IMR-90 (cell line): ENCODE measurements around the gene ACTR2. TPM values are rescaled to one million over a fixed set of nuclear protein-coding genes. Genes with fewer than 3 reads are reported as not detected.

Experiments
- ATAC-seq: fragments of 200-7000 bp; cut with Tn5 transposase; 2 replicates; pipeline ENCODE4 v1.9.1; 2020; ENCODE audit warnings: low read depth, mild to moderate bottlenecking, moderate library complexity
- BruUV-seq: library from RNA; stranded (reverse); fragments of 400-500 nt; replicated peaks from 2 replicates; lab custom pipeline; 2021; lab: Mats Ljungman, UMichigan
- CTCF ChIA-PET: fragments of 300-600 bp; formaldehyde crosslinking; extraction: SDS; loops from one replicate; lab custom pipeline; 2021; ENCODE audit warnings: antibody characterized with exemption; lab: Yijun Ruan, JAX
- POLR2A ChIA-PET: fragments of 300-600 bp; sonication (Branson Sonifier 250); formaldehyde crosslinking; loops from one replicate; lab custom pipeline; 2022; ENCODE audit warnings: antibody characterized with exemption; ENCODE audit not compliant: unreplicated experiment; lab: Charles Lee
- DNase-seq: peaks from one replicate; pipeline ENCODE4 v3.0.0; 2013
- H2AFZ ChIP-seq: replicated peaks from 2 replicates; pipeline ENCODE3; 2013; ENCODE audit warnings: low read length, mild to moderate bottlenecking; ENCODE audit not compliant: poor library complexity
- H2AK5ac ChIP-seq: 2 replicates; pipeline ENCODE4 v1.6.1; 2013; ENCODE audit warnings: low read depth, low read length, inconsistent platforms
- H2AK9ac ChIP-seq: replicated peaks from 2 replicates; pipeline ENCODE3; 2013; ENCODE audit warnings: mild to moderate bottlenecking, low read depth, low read length, moderate library complexity; ENCODE audit not compliant: poor library complexity
- H2BK120ac ChIP-seq: 2 replicates; pipeline ENCODE4 v1.6.1; 2013; ENCODE audit warnings: low read depth, low read length, inconsistent platforms
- H2BK15ac ChIP-seq: 3 replicates; pipeline ENCODE4 v1.6.1; 2013; ENCODE audit warnings: low read depth, low read length, inconsistent platforms
- H2BK20ac ChIP-seq: 2 replicates; pipeline ENCODE4 v1.6.1; 2013; ENCODE audit warnings: low read depth, mild to moderate bottlenecking, inconsistent platforms, low read length, moderate library complexity
- H2BK5ac ChIP-seq: 2 replicates; pipeline ENCODE4 v1.6.1; 2013; ENCODE audit warnings: mild to moderate bottlenecking, low read depth, low read length, inconsistent platforms; ENCODE audit not compliant: poor library complexity, severe bottlenecking
- H3K14ac ChIP-seq: replicated peaks from 2 replicates; pipeline ENCODE4 v1.6.1; 2013; ENCODE audit warnings: low read depth, low read length, inconsistent platforms
- H3K18ac ChIP-seq: 2 replicates; pipeline ENCODE4 v1.6.1; 2013; ENCODE audit warnings: low read depth, low read length, control low read depth
- H3K23ac ChIP-seq: 2 replicates; pipeline ENCODE4 v1.6.1; 2013; ENCODE audit warnings: low read depth, low read length, inconsistent platforms
- H3K27ac ChIP-seq: 2 replicates; pipeline ENCODE4 v1.5.1; 2013; ENCODE audit warnings: mild to moderate bottlenecking, control low read depth, low read length; ENCODE audit not compliant: insufficient read depth
- H3K27me3 ChIP-seq: 2 replicates; pipeline ENCODE4 v1.6.1; 2013; ENCODE audit warnings: low read length; ENCODE audit not compliant: control insufficient read depth, insufficient read depth
- H3K36me3 ChIP-seq: 2 replicates; pipeline ENCODE4 v1.6.1; 2013; ENCODE audit warnings: low read length, mixed read lengths; ENCODE audit not compliant: control insufficient read depth, insufficient read depth
- H3K4ac ChIP-seq: 2 replicates; pipeline ENCODE4 v1.6.1; 2013; ENCODE audit warnings: low read depth, low read length, inconsistent platforms
- H3K4me1 ChIP-seq: 2 replicates; pipeline ENCODE4 v1.6.1; 2013; ENCODE audit warnings: low read length, mixed read lengths; ENCODE audit not compliant: control insufficient read depth, insufficient read depth
- H3K4me2 ChIP-seq: 2 replicates; pipeline ENCODE4 v1.6.1; 2013; ENCODE audit warnings: low read depth, mild to moderate bottlenecking, control low read depth, low read length, moderate library complexity
- H3K4me3 ChIP-seq: 2 replicates; pipeline ENCODE4 v1.5.1; 2013; ENCODE audit warnings: low read depth, mild to moderate bottlenecking, control low read depth, low read length, moderate library complexity; ENCODE audit not compliant: insufficient read depth
- H3K56ac ChIP-seq: 2 replicates; pipeline ENCODE4 v1.6.1; 2013; ENCODE audit warnings: low read length, inconsistent platforms; ENCODE audit not compliant: insufficient read depth; ENCODE audit errors: extremely low read depth
- H3K79me1 ChIP-seq, 2 experiments: 2 replicates each; pipeline ENCODE4 v1.6.1; 2013; ENCODE audit warnings: low read length in 2 of 2, inconsistent platforms in 1 of 2, low read depth in 1 of 2
- H3K9ac ChIP-seq: 2 replicates; pipeline ENCODE4 v1.6.1; 2013; ENCODE audit warnings: low read depth, low read length, control low read depth
- H3K9me1 ChIP-seq: 2 replicates; pipeline ENCODE4 v1.6.1; 2013; ENCODE audit warnings: low read length, inconsistent platforms; ENCODE audit not compliant: insufficient read depth
- H3K9me3 ChIP-seq: 2 replicates; pipeline ENCODE4 v1.6.1; 2013; ENCODE audit warnings: low read length; ENCODE audit not compliant: control insufficient read depth, insufficient read depth
- H4K20me1 ChIP-seq: 2 replicates; pipeline ENCODE4 v1.6.1; 2013; ENCODE audit warnings: low read length, inconsistent platforms; ENCODE audit not compliant: insufficient read depth
- H4K5ac ChIP-seq: 2 replicates; pipeline ENCODE4 v1.6.1; 2013; ENCODE audit warnings: mild to moderate bottlenecking, low read depth, low read length, control low read depth
- H4K8ac ChIP-seq, 2 experiments: 2 replicates each; pipeline ENCODE4 v1.6.1; 2013; ENCODE audit warnings: low read depth in 2 of 2, low read length in 2 of 2, control low read depth in 1 of 2, inconsistent platforms in 1 of 2
- H4K91ac ChIP-seq: 2 replicates; pipeline ENCODE4 v1.6.1; 2013; ENCODE audit warnings: low read depth, low read length, inconsistent platforms; ENCODE audit not compliant: insufficient read depth
- BHLHE40 ChIP-seq: fragments of 150-350 bp; IDR thresholded peaks from 2 replicates; pipeline ENCODE4 v1.6.1; 2016; ENCODE audit warnings: mild to moderate bottlenecking, low read depth, low read length
- CEBPB ChIP-seq: IDR thresholded peaks from 2 replicates; pipeline ENCODE4 v1.6.1; 2012; ENCODE audit warnings: low read depth, low read length, improper control_type of control experiment
- CHD1 ChIP-seq: IDR thresholded peaks from 2 replicates; pipeline ENCODE4 v1.6.1; 2012; ENCODE audit warnings: low read depth, low read length, improper control_type of control experiment
- FOS ChIP-seq: fragments of 150-350 bp; IDR thresholded peaks from 2 replicates; pipeline ENCODE4 v1.6.1; 2016; ENCODE audit warnings: low read depth, low read length
- MAFK ChIP-seq: IDR thresholded peaks from 2 replicates; pipeline ENCODE4 v1.6.1; 2012; ENCODE audit warnings: low read depth, low read length, improper control_type of control experiment
- MAZ ChIP-seq: IDR thresholded peaks from 2 replicates; pipeline ENCODE4 v1.6.1; 2012; ENCODE audit warnings: low read depth, mild to moderate bottlenecking, low read length, improper control_type of control experiment, moderate library complexity, borderline replicate concordance
- NFE2L2 ChIP-seq: fragments of 150-350 bp; IDR thresholded peaks from 2 replicates; pipeline ENCODE4 v1.6.1; 2016; ENCODE audit warnings: low read depth, mild to moderate bottlenecking, low read length
- POLR2A ChIP-seq: IDR thresholded peaks from 2 replicates; pipeline ENCODE4 v1.6.1; 2012; ENCODE audit warnings: mild to moderate bottlenecking, low read depth, low read length
- RAD21 ChIP-seq: IDR thresholded peaks from 2 replicates; pipeline ENCODE4 v1.6.1; 2012; ENCODE audit warnings: low read length, improper control_type of control experiment
- RCOR1 ChIP-seq: IDR thresholded peaks from 2 replicates; pipeline ENCODE4 v1.6.1; 2012; ENCODE audit warnings: mild to moderate bottlenecking, low read length, improper control_type of control experiment; ENCODE audit not compliant: insufficient replicate concordance
- RFX5 ChIP-seq: IDR thresholded peaks from 2 replicates; pipeline ENCODE4 v1.8.0; 2012; ENCODE audit warnings: low read depth, mild to moderate bottlenecking, low read length, moderate library complexity
- SMC3 ChIP-seq: fragments of 150-350 bp; IDR thresholded peaks from 2 replicates; pipeline ENCODE4 v1.6.1; 2016; ENCODE audit warnings: low read depth, mild to moderate bottlenecking, antibody characterized with exemption, low read length, moderate library complexity
- WGBS, 2 experiments: methylation state at CpG; one replicate each; pipeline versions ENCODE4 v1.1.5 to v1.1.7; 2013; ENCODE audit warnings: missing lambda C conversion rate in 2 of 2; ENCODE audit not compliant: insufficient read length in 1 of 2; ENCODE audit errors: extremely low coverage in 2 of 2; 5-methylcytosine and 5-hydroxymethylcytosine counted together
- dilution Hi-C: fragments of 300-500 bp; cut with HindIII; formaldehyde crosslinking; loops from one replicate; pipeline ENCODE4 v1.14.3; 2018; ENCODE audit warnings: low sequenced_read_pairs; ENCODE audit not compliant: unreplicated experiment
- in situ Hi-C: fragments of 300-500 bp; cut with MboI; formaldehyde crosslinking; loops from 3 replicates; pipeline ENCODE4 v1.14.3; 2019; ENCODE audit warnings: low sequenced_read_pairs, inconsistent platforms, mixed read lengths
- intact Hi-C: fragments of 100-400 bp; cut with micrococcal nuclease; formaldehyde crosslinking; loops from 2 replicates; pipeline ENCODE4 v1.10.0; 2022
- polyA plus RNA-seq, 3 experiments: library from polyadenylated mRNA; depleted of rRNA; stranded (reverse); fragments of >200 nt; gene quantifications; 2 replicates each; pipeline ENCODE4 v1.2.3, GENCODE V29; 2012; ENCODE audit warnings: low replicate concordance in 1 of 3
- total RNA-seq: library from RNA; depleted of rRNA; stranded (reverse); fragments of >200 nt; gene quantifications from 2 replicates; pipeline ENCODE4 v1.2.3, GENCODE V29; 2012
- TF ChIP-seq, protein P1 (sequence below): fragments of 150-350 bp; IDR thresholded peaks from 2 replicates; pipeline ENCODE4 v1.6.1; 2017; ENCODE audit warnings: mild to moderate bottlenecking, antibody characterized with exemption, low read length, low read depth
- TF ChIP-seq, protein P2 (sequence below): conservative IDR thresholded peaks from 2 replicates; pipeline ENCODE4 v1.5.1; 2012; ENCODE audit warnings: mild to moderate bottlenecking, low read depth, low read length, improper control_type of control experiment

Gene ACTR2
- total and polyA plus RNA-seq, 2 of the 4 experiments (the other 2 are of a cell fraction) = 141 to 205 TPM

DNA sequence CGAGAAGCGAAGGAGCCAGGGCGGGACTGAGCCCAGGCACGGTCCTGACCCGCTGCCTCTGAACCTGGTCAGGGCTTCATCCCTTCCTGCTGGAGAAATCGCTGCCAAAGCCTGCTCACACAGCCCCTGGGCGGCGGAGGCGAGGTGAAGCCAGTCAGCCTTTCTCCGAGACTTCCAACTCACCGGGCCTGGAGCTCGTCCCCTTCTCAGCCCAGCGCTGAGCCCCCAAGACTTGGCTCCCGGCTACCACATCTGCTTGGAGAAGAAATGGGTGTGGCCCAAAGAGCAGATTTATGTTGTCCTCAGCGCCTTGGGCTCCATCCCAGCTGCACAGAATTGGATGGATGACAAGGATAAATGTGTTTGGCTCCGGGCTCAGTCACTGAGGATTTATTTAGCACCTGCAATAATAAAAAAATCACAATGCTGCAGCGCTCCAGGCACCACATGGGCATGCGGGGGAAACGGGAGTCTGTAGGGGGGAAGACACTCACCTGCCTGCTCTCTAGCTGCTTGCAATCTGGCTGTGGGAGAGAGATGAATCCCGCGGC is 64.9 kb downstream of the ACTR2 start:
- ChIA-PET POLR2A (no interaction called here), CTCF (no interaction called here)
- H2BK120ac ChIP-seq = no peak overlapping the region
- H3K9me1 ChIP-seq = no peaks in the 10 kb centered on the region
- H3K4me2 ChIP-seq = no peak overlapping the region
- H2AFZ ChIP-seq = no peak overlapping the region
- H3K4ac ChIP-seq = no peak overlapping the region
- no peak overlapping the region for H4K91ac ChIP-seq
- H2BK20ac ChIP-seq = no peak overlapping the region
- no peak overlapping the region for H3K9ac ChIP-seq
- H3K23ac ChIP-seq = no peak overlapping the region
- H2AK9ac ChIP-seq = no peak overlapping the region
- no peaks in the 10 kb centered on the region for H3K36me3 ChIP-seq
- no peak overlapping the region for H3K56ac ChIP-seq
- no peak overlapping the region for H3K18ac ChIP-seq
- H2AK5ac ChIP-seq = no peak overlapping the region
- in situ Hi-C loops = no loop called here
- TF ChIP-seq BHLHE40 (no peak), RCOR1 (no peak), MAFK (no peak), NFE2L2 (no peak), RFX5 (no peak), CHD1 (no peak), RAD21 (no peak), FOS (no peak), POLR2A (no peak), MAZ (no peak), CEBPB (no peak), SMC3 (no peak)
- TF ChIP-seq, protein P1, sequence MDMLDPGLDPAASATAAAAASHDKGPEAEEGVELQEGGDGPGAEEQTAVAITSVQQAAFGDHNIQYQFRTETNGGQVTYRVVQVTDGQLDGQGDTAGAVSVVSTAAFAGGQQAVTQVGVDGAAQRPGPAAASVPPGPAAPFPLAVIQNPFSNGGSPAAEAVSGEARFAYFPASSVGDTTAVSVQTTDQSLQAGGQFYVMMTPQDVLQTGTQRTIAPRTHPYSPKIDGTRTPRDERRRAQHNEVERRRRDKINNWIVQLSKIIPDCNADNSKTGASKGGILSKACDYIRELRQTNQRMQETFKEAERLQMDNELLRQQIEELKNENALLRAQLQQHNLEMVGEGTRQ = no peak
- TF ChIP-seq, protein P2, sequence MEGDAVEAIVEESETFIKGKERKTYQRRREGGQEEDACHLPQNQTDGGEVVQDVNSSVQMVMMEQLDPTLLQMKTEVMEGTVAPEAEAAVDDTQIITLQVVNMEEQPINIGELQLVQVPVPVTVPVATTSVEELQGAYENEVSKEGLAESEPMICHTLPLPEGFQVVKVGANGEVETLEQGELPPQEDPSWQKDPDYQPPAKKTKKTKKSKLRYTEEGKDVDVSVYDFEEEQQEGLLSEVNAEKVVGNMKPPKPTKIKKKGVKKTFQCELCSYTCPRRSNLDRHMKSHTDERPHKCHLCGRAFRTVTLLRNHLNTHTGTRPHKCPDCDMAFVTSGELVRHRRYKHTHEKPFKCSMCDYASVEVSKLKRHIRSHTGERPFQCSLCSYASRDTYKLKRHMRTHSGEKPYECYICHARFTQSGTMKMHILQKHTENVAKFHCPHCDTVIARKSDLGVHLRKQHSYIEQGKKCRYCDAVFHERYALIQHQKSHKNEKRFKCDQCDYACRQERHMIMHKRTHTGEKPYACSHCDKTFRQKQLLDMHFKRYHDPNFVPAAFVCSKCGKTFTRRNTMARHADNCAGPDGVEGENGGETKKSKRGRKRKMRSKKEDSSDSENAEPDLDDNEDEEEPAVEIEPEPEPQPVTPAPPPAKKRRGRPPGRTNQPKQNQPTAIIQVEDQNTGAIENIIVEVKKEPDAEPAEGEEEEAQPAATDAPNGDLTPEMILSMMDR = no peak
- no peak overlapping the region for H3K14ac ChIP-seq
- DNase-seq (no peak), ATAC-seq (no peak)
- dilution Hi-C loops = no loop called here
- H4K5ac ChIP-seq = no peak overlapping the region
- peaks cover 3% of the 10 kb centered on the region; the same call in 1 of the 2 replicates for H3K27me3 ChIP-seq
- 86% methylated on average over 8 of the region's 21 CpGs; no CpG with 5 or more reads in 1 of the 2 experiments for WGBS, 2 experiments
- no peak overlapping the region for H2BK5ac ChIP-seq
- H4K8ac ChIP-seq = no peak overlapping the region
- no peak overlapping the region for H3K27ac ChIP-seq
- H3K79me1 ChIP-seq = no peaks in the 10 kb centered on the region
- no TSS peak for BruUV-seq
- H3K4me1 ChIP-seq = no peaks in the 10 kb centered on the region
- H4K20me1 ChIP-seq = no peaks in the 10 kb centered on the region
- no peak overlapping the region for H3K4me3 ChIP-seq
- intact Hi-C loops = no loop called here
- H2BK15ac ChIP-seq = no peak overlapping the region
- H3K9me3 ChIP-seq = no peaks in the 10 kb centered on the region
